OCI-LY7 (cell line): ENCODE results near the gene GLI3. TPM values are rescaled to one million over a fixed set of nuclear protein-coding genes. Genes with fewer than 3 reads are reported as not detected.

Experiments
- BruUV-seq: library from RNA; stranded (reverse); fragments of 400-500 nt; replicated peaks from 2 replicates; lab custom pipeline; 2021; lab: Mats Ljungman, UMichigan
- CTCF ChIA-PET: fragments of 300-600 bp; sonication (Branson Sonifier 250); formaldehyde crosslinking; loops from one replicate; lab custom pipeline; 2022; ENCODE audit warnings: antibody characterized with exemption; ENCODE audit not compliant: unreplicated experiment; lab: Charles Lee
- POLR2A ChIA-PET: fragments of 300-600 bp; sonication (Branson Sonifier 250); formaldehyde crosslinking; loops from one replicate; lab custom pipeline; 2022; ENCODE audit warnings: antibody characterized with exemption; lab: Charles Lee
- DNase-seq: peaks from one replicate; pipeline ENCODE4 v3.0.0-alpha.2; 2015; ENCODE audit warnings: low spot score
- H2AFZ ChIP-seq: fragments of 200-600 bp; sonication (generic), shearing (Covaris generic); 2 replicates; pipeline ENCODE4 v1.6.1; 2014; ENCODE audit warnings: mild to moderate bottlenecking, antibody characterized with exemption, low read length, moderate library complexity
- H3K27ac ChIP-seq: fragments of 200-600 bp; sonication (generic); 2 replicates; pipeline ENCODE4 v1.5.1; 2014; ENCODE audit warnings: mixed run types, low read depth, mild to moderate bottlenecking, moderate library complexity, low read length, inconsistent platforms; ENCODE audit not compliant: poor library complexity, severe bottlenecking
- H3K36me3 ChIP-seq: fragments of 200-600 bp; sonication (generic); 2 replicates; pipeline ENCODE4 v1.6.1; 2014; ENCODE audit warnings: mild to moderate bottlenecking, antibody characterized with exemption, low read length, moderate library complexity, mixed read lengths; ENCODE audit not compliant: insufficient read depth
- H3K4me1 ChIP-seq: fragments of 200-600 bp; sonication (generic); 2 replicates; pipeline ENCODE4 v1.5.1; 2014; ENCODE audit warnings: mild to moderate bottlenecking, low read length; ENCODE audit not compliant: insufficient read depth, poor library complexity, severe bottlenecking
- H3K4me2 ChIP-seq: fragments of 200-600 bp; sonication (generic); 2 replicates; pipeline ENCODE4 v1.6.1; 2014; ENCODE audit warnings: mild to moderate bottlenecking, low read length
- H3K4me3 ChIP-seq: fragments of 200-600 bp; sonication (generic); 2 replicates; pipeline ENCODE4 v1.5.1; 2014; ENCODE audit warnings: mild to moderate bottlenecking, low read depth, low read length; ENCODE audit not compliant: poor library complexity, severe bottlenecking
- H3K79me2 ChIP-seq: fragments of 200-600 bp; sonication (generic); 2 replicates; pipeline ENCODE4 v1.6.1; 2016; ENCODE audit warnings: low read depth, mild to moderate bottlenecking, low read length, moderate library complexity, mixed read lengths; ENCODE audit not compliant: insufficient read depth
- H3K9me2 ChIP-seq: fragments of 200-600 bp; sonication (generic); 2 replicates; pipeline ENCODE4 v1.6.1; 2016; ENCODE audit warnings: mild to moderate bottlenecking, low read length, mixed read lengths; ENCODE audit not compliant: insufficient read depth
- H3K9me3 ChIP-seq: fragments of 200-600 bp; sonication (generic); 2 replicates; pipeline ENCODE4 v1.6.1; 2014; ENCODE audit warnings: mild to moderate bottlenecking, mixed run types, low read length, mixed read lengths
- H4K20me1 ChIP-seq: fragments of 200-600 bp; sonication (generic); 2 replicates; pipeline ENCODE4 v1.6.1; 2014; ENCODE audit warnings: mild to moderate bottlenecking, antibody characterized with exemption, low read length, moderate library complexity, mixed read lengths; ENCODE audit not compliant: insufficient read depth
- CTCF ChIP-seq: fragments of 200-600 bp; sonication (generic); conservative IDR thresholded peaks from 2 replicates; pipeline ENCODE4 v1.5.1; 2014; ENCODE audit warnings: mild to moderate bottlenecking, antibody characterized with exemption, low read length, moderate library complexity, mixed read lengths
- EZH2phosphoT487 ChIP-seq: fragments of 200-600 bp; sonication (generic); IDR thresholded peaks from 2 replicates; pipeline ENCODE4 v1.6.1; 2018; ENCODE audit warnings: low read depth, borderline replicate concordance, mild to moderate bottlenecking, mixed run types, antibody characterized with exemption, low read length, moderate library complexity, mixed read lengths
- intact Hi-C: fragments of 100-400 bp; cut with micrococcal nuclease; formaldehyde crosslinking; loops from one replicate; pipeline ENCODE4 v1.10.0; 2022; ENCODE audit not compliant: unreplicated experiment
- total RNA-seq, 2 experiments: library from RNA; depleted of rRNA in 1 of 2; stranded (reverse); fragments of >200 nt in 1 of 2; shearing (Covaris generic) in 1 of 2; gene quantifications; 2 replicates each; pipeline ENCODE4 v1.2.3, GENCODE V29; 2014 to 2022

The GLI3 gene
- total RNA-seq, 2 experiments from 2014 or later = not detected

- Histone ChIP-seq H3K4me1 (no peaks in the 10 kb centered on the region), H3K79me2 (no peaks in the 10 kb centered on the region), H3K27ac (no peak overlapping the region), H3K36me3 (no peaks in the 10 kb centered on the region), H2AFZ (no peak overlapping the region), H3K9me2 (no peaks in the 10 kb centered on the region), H3K4me2 (no peak overlapping the region), H3K9me3 (no peaks in the 10 kb centered on the region), H4K20me1 (no peaks in the 10 kb centered on the region), H3K4me3 (no peak overlapping the region)
- no TSS peak for BruUV-seq
- ChIA-PET CTCF (no interaction called here), POLR2A (no interaction called here)
- no peak for TF ChIP-seq EZH2phosphoT487
- TF ChIP-seq CTCF = no peak
- intact Hi-C loops = no loop called here
- no peak for DNase-seq
These were observed 131.3 kb downstream of the GLI3 start for GRCh38 chr7:42105554-42106358.

GRCh38 chr7:42104694-42105093 is 132.3 kb downstream of the GLI3 start:
- H3K9me2 ChIP-seq = no peaks in the 10 kb centered on the region
- H3K4me2 ChIP-seq = no peak overlapping the region
- H3K9me3 ChIP-seq = no peaks in the 10 kb centered on the region
- BruUV-seq = no TSS peak
- peaks cover 4% of the 10 kb centered on the region for H3K4me1 ChIP-seq
- intact Hi-C loops = no loop called here
- no peak for DNase-seq
- H3K27ac ChIP-seq = no peak overlapping the region
- no peak for TF ChIP-seq EZH2phosphoT487
- no peak for TF ChIP-seq CTCF
- no peaks in the 10 kb centered on the region for H4K20me1 ChIP-seq
- POLR2A ChIA-PET = no interaction called here
- H3K36me3 ChIP-seq = no peaks in the 10 kb centered on the region
- H2AFZ ChIP-seq = no peak overlapping the region
- no peaks in the 10 kb centered on the region for H3K79me2 ChIP-seq
- no peak overlapping the region for H3K4me3 ChIP-seq
- CTCF ChIA-PET = no interaction called here

DNA sequence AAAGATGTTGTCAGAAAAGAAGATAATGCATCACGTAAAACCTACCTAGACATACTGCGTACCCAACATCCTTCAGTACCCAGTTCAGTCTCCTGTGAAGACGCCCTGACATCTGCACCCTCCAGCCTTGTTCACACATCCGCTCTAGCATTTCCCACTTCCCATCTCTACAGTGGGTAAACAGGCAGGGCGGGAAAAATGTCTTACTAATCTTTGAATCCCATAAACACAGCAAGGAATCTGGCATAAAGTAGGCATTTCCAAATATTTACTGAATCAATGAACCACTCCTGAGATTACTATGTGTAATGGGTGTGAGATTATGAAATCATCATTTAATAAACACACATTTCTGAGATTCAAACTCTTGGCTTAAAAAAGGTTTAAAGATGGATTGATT is 132.8 kb downstream of the GLI3 start:
- H4K20me1 ChIP-seq = no peaks in the 10 kb centered on the region
- ChIA-PET CTCF (no interaction called here), POLR2A (no interaction called here)
- H2AFZ ChIP-seq = no peak overlapping the region
- intact Hi-C loops = no loop called here
- DNase-seq = no peak
- no peak for TF ChIP-seq EZH2phosphoT487
- TF ChIP-seq CTCF = no peak
- H3K4me3 ChIP-seq = no peak overlapping the region
- H3K79me2 ChIP-seq = no peaks in the 10 kb centered on the region
- peaks cover 4% of the 10 kb centered on the region for H3K4me1 ChIP-seq
- no peak overlapping the region for H3K27ac ChIP-seq
- no TSS peak for BruUV-seq
- no peak overlapping the region for H3K4me2 ChIP-seq
- H3K9me3 ChIP-seq = no peaks in the 10 kb centered on the region
- no peaks in the 10 kb centered on the region for H3K36me3 ChIP-seq
- no peaks in the 10 kb centered on the region for H3K9me2 ChIP-seq
